HL-60 (cell line): ENCODE measurements around the gene ZFAND3.

Source experiments
- DNase-seq, 2 experiments: peaks; one replicate each; pipeline ENCODE4 v3.0.0-alpha.2; 2010 to 2020; ENCODE audit warnings: low read depth in 1 of 2, low spot score in 1 of 2
- H3K27ac ChIP-seq: fragments of 250-450 bp; sonication (Bioruptor Pico); replicated peaks from 2 replicates; pipeline ENCODE4 v1.5.1; 2020; ENCODE audit warnings: mild to moderate bottlenecking, moderate library complexity
- H3K27me3 ChIP-seq: fragments of 250-450 bp; sonication (Bioruptor Pico); 2 replicates; pipeline ENCODE4 v1.5.1; 2021; ENCODE audit warnings: mild to moderate bottlenecking, moderate library complexity; ENCODE audit not compliant: insufficient read depth, poor library complexity, severe bottlenecking
- H3K4me3 ChIP-seq: replicated peaks from 2 replicates; pipeline ENCODE4 v1.5.1; 2011; ENCODE audit warnings: mild to moderate bottlenecking, control low read depth, low read length; ENCODE audit not compliant: insufficient read depth
- GABPA ChIP-seq: IDR thresholded peaks from 2 replicates; pipeline ENCODE4 v1.6.1; 2012; ENCODE audit warnings: low read depth
- POLR2AphosphoS5 ChIP-seq: IDR thresholded peaks from 2 replicates; pipeline ENCODE4 v1.6.1; 2012; ENCODE audit warnings: low read depth
- SPI1 ChIP-seq: IDR thresholded peaks from 2 replicates; pipeline ENCODE4 v1.6.1; 2012; ENCODE audit warnings: low read depth, mild to moderate bottlenecking, borderline replicate concordance
- TF ChIP-seq, protein P1 (sequence below): IDR thresholded peaks from one replicate; pipeline ENCODE4 v1.5.1; 2011; ENCODE audit warnings: low read length, control low read depth, inconsistent platforms; ENCODE audit not compliant: insufficient read depth
- TF ChIP-seq, protein P2 (sequence below): IDR thresholded peaks from 2 replicates; pipeline ENCODE4 v1.6.1; 2012; ENCODE audit warnings: low read depth; ENCODE audit not compliant: insufficient replicate concordance

The ZFAND3 gene

DNA sequence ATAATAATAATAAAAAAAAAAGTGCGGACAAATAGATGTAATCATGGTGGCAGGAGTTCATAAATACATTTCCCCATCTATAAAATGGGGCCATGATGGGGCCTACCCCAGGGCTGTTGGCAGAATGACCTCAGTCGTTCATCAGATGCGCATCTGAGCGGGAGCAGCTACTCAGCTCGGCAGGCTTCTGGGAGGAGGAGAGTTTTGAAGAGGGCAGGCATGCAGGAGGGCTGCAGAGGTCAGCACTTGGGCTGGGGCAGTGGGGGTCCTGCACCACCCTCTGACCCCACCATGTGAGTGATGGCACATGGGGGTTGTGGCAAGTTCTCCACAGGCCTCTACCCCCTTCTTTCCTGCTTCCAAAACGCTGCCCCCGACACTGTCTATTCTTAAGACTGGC, 373.5 kb downstream of the ZFAND3 start:
- Histone ChIP-seq H3K27me3 (no peaks in the 10 kb centered on the region), H3K27ac (no peak overlapping the region), H3K4me3 (no peak overlapping the region)
- TF ChIP-seq, protein P1, sequence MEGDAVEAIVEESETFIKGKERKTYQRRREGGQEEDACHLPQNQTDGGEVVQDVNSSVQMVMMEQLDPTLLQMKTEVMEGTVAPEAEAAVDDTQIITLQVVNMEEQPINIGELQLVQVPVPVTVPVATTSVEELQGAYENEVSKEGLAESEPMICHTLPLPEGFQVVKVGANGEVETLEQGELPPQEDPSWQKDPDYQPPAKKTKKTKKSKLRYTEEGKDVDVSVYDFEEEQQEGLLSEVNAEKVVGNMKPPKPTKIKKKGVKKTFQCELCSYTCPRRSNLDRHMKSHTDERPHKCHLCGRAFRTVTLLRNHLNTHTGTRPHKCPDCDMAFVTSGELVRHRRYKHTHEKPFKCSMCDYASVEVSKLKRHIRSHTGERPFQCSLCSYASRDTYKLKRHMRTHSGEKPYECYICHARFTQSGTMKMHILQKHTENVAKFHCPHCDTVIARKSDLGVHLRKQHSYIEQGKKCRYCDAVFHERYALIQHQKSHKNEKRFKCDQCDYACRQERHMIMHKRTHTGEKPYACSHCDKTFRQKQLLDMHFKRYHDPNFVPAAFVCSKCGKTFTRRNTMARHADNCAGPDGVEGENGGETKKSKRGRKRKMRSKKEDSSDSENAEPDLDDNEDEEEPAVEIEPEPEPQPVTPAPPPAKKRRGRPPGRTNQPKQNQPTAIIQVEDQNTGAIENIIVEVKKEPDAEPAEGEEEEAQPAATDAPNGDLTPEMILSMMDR = no peak
- TF ChIP-seq GABPA (no peak), POLR2AphosphoS5 (no peak), SPI1 (no peak)
- TF ChIP-seq, protein P2, sequence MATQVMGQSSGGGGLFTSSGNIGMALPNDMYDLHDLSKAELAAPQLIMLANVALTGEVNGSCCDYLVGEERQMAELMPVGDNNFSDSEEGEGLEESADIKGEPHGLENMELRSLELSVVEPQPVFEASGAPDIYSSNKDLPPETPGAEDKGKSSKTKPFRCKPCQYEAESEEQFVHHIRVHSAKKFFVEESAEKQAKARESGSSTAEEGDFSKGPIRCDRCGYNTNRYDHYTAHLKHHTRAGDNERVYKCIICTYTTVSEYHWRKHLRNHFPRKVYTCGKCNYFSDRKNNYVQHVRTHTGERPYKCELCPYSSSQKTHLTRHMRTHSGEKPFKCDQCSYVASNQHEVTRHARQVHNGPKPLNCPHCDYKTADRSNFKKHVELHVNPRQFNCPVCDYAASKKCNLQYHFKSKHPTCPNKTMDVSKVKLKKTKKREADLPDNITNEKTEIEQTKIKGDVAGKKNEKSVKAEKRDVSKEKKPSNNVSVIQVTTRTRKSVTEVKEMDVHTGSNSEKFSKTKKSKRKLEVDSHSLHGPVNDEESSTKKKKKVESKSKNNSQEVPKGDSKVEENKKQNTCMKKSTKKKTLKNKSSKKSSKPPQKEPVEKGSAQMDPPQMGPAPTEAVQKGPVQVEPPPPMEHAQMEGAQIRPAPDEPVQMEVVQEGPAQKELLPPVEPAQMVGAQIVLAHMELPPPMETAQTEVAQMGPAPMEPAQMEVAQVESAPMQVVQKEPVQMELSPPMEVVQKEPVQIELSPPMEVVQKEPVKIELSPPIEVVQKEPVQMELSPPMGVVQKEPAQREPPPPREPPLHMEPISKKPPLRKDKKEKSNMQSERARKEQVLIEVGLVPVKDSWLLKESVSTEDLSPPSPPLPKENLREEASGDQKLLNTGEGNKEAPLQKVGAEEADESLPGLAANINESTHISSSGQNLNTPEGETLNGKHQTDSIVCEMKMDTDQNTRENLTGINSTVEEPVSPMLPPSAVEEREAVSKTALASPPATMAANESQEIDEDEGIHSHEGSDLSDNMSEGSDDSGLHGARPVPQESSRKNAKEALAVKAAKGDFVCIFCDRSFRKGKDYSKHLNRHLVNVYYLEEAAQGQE = no peak
- DNase-seq = no peak

DNA sequence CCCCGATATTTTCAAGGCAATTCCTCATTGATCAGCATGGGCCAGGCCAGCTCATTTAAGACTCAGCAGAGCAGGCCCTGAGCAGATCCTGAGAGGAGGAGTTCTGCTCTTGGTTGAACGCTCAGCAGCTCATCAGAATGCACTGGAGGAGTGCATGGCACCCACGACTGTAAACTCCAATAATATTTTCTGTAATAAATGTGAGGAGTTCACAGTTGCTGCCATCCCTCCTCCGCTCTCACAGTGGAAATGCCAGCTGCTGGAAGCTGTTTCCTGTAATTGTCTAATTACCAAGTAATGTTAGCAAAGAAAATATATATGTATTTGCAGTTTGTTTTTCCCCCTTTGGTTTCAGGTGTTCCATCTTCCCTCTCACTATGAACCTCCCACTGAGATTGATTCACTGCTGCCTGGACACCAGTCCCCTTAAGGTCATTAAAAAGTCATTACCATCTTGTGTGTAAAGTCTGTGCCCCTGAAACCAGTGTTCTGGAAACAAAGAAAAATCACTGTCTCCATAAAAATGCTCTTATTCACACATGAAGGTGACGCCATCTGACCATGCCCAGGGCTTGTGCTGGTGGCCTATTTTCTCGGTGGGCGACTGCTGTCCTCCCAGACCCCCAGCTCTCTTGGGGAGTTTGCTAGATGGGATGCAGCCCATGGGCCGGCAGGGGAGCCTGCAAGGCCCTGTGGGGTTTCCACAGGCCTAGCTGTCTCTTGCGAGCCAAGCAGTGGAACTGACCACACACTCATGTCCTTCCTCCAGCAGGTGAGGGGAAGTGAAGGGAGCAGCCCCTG, 374.2 kb downstream of the ZFAND3 start:
- no peak for TF ChIP-seq POLR2AphosphoS5
- H3K27ac ChIP-seq = no peak overlapping the region
- no peak for DNase-seq
- H3K27me3 ChIP-seq = no peaks in the 10 kb centered on the region
- H3K4me3 ChIP-seq = no peak overlapping the region

DNA sequence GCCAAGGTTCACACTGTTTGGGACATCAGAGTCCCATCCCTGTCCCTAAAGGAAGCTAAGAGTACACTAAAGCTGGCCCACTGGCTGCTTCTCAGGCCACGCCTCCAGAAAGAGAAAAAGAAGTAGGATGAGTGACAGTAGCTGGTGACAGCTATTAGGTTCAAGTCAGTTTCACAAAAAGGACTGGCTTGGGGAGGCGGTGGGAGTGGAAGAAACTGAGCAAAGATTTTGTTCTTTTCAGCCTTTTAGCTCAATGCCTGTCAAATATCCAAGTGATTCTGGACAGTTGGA, 374.7 kb downstream of the ZFAND3 start:
- Histone ChIP-seq H3K27me3 (no peaks in the 10 kb centered on the region), H3K27ac (no peak overlapping the region), H3K4me3 (no peak overlapping the region)
- DNase-seq = no peak
- TF ChIP-seq, protein P2 = no peak
- TF ChIP-seq SPI1 (no peak), POLR2AphosphoS5 (no peak), GABPA (no peak)
- TF ChIP-seq, protein P1 = no peak

DNA sequence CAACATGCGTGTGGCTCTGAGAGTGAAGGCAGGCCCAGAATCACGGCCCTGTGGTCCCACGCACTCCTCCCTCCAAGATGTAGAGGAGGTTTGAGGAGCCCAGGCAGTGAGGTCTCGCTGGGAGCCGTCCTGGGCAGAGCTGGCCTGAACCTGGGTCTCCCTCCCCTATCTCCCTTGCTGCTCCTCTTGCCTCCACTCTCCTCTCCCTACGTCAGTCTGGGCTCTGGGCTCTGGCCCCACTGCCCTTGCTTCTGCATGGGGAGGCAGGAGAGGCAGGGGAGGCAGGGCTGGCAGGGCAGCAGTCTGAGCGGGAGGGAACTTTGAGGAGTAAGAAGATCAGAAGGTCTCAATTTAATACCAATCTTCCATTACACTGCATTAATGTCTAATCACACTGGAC, 375.1 kb downstream of the ZFAND3 start:
- no peak for DNase-seq
- H3K4me3 ChIP-seq = no peak overlapping the region
- no peaks in the 10 kb centered on the region for H3K27me3 ChIP-seq
- TF ChIP-seq, protein P1 = no peak
- TF ChIP-seq, protein P2 = no peak
- TF ChIP-seq SPI1 (no peak), POLR2AphosphoS5 (no peak), GABPA (no peak)
- no peak overlapping the region for H3K27ac ChIP-seq
